Stomach (tissue), 9 donors: ENCODE data around the gene NTHL1. TPM values are rescaled to one million over a fixed set of nuclear protein-coding genes. Genes with fewer than 3 reads are reported as not detected.

Experiments
- DNase-seq, 2 donors: peaks; one replicate each; pipeline versions ENCODE4 v3.0.0 to v3.0.0-alpha.2; 2013 to 2019
- H3K27ac ChIP-seq, 5 donors: fragments of 200-600 bp in 4 of 5; sonication (generic) in 4 of 5; one replicate each; pipeline ENCODE4 v1.5.1; 2013 to 2019; ENCODE audit warnings: mild to moderate bottlenecking in 1 of 5, moderate library complexity in 1 of 5
- H3K27me3 ChIP-seq, 3 donors: fragments of 200-600 bp; sonication (generic); one replicate each; pipeline ENCODE4 v1.5.1; 2017 to 2019; ENCODE audit warnings: mixed run types in 1 of 3
- H3K36me3 ChIP-seq, 4 donors: fragments of 200-600 bp; sonication (generic); 1 replicate in 3 of 4; 2 replicates in 1 of 4; pipeline ENCODE4 v1.5.1; 2016 to 2019
- H3K4me1 ChIP-seq, 4 donors: fragments of 200-600 bp; sonication (generic); one replicate each; pipeline ENCODE4 v1.5.1; 2016 to 2019
- H3K4me3 ChIP-seq, 4 donors: fragments of 200-600 bp; sonication (generic) in 3 of 4; one replicate each; pipeline ENCODE4 v1.5.1; 2016 to 2019; ENCODE audit warnings: mild to moderate bottlenecking in 1 of 4
- H3K9me3 ChIP-seq, 4 donors: fragments of 200-600 bp; sonication (generic); one replicate each; pipeline ENCODE4 v1.5.1; 2016 to 2019
- CTCF ChIP-seq, 7 experiments: fragments of 450-650 bp in 4 of 7; fragments of 200-600 bp in 3 of 7; sonication (generic) in 3 of 7; IDR thresholded peaks; one replicate each; pipeline ENCODE4 v1.5.1; 2016 to 2019; ENCODE audit warnings: antibody characterized with exemption in 7 of 7, control low read depth in 2 of 7, mild to moderate bottlenecking in 1 of 7
- EP300 ChIP-seq: sonication (generic); formaldehyde crosslinking; IDR thresholded peaks from one replicate; pipeline ENCODE4 v1.6.1; 2017; ENCODE audit warnings: antibody characterized with exemption
- POLR2A ChIP-seq, 4 donors: fragments of 450-650 bp; IDR thresholded peaks; one replicate each; pipeline ENCODE4 v1.6.1; 2016; ENCODE audit warnings: antibody characterized with exemption in 4 of 4, control low read depth in 2 of 4, mild to moderate bottlenecking in 1 of 4, moderate library complexity in 1 of 4
- POLR2AphosphoS5 ChIP-seq, 3 donors: sonication (generic); formaldehyde crosslinking; IDR thresholded peaks; one replicate each; pipeline ENCODE4 v1.6.1; 2016; ENCODE audit warnings: antibody characterized with exemption in 3 of 3
- WGBS, 5 donors: extraction: QIAGEN DNeasy Blood & Tissue Kit in 3 of 5; methylation state at CpG; one replicate each; pipeline versions ENCODE4 v1.1.5 to v1.1.7; 2013 to 2018; 5-methylcytosine and 5-hydroxymethylcytosine counted together
- intact Hi-C: fragments of 100-400 bp; cut with DNase I; formaldehyde crosslinking; loops from one replicate; pipeline ENCODE4 v1.15.1; 2023; ENCODE audit warnings: low total_unique reads
- polyA plus RNA-seq, 3 donors: library from polyadenylated mRNA; stranded (reverse); fragments of 200-250 nt; gene quantifications; one replicate each; pipeline ENCODE4 v1.2.3, GENCODE V29; 2013
- total RNA-seq, 5 donors: library from RNA; depleted of rRNA; stranded (reverse); fragments of >200 nt; gene quantifications; one replicate each; pipeline versions ENCODE4 v1.1.0 to v1.2.3, GENCODE V29; 2014 to 2016
- donor health status: healthy with polysubstance abuse.
- donor health status: Bipolar disorder and iron deficiency.
- donor health status: healthy.

NTHL1 gene
- total and polyA plus RNA-seq, 8 donors = 2.3 to 663 (median 32.9) TPM

GRCh38 chr16:2048116-2048543 is 496 bp upstream of the NTHL1 start:
- peak overlapping the region; percentile 80 to 89 (median 81) for H3K27ac ChIP-seq
- H3K27me3 ChIP-seq = no peaks in the 10 kb centered on the region
- H3K4me1 ChIP-seq = peaks cover 31 to 58% (median 50%) of the 10 kb centered on the region in 4 donors
- TF ChIP-seq CTCF (IDR thresholded peaks at IDR 0.05) (no peak), POLR2AphosphoS5 (IDR thresholded peaks at IDR 0.05) (no peak), POLR2A (IDR thresholded peaks at IDR 0.05) (no peak), EP300 (no peak)
- H3K36me3 ChIP-seq = peaks cover 16 to 44% (median 34%) of the 10 kb centered on the region in 4 donors
- DNase-seq = no peak
- 0 to 3% (median 1%) methylated on average over 12 to 30 of the region's 30 CpGs for WGBS, 5 donors
- H3K9me3 ChIP-seq = no peaks in the 10 kb centered on the region
- intact Hi-C loops = no loop called here
- H3K4me3 ChIP-seq = peak overlapping the region; percentile 77 to 99 (median 98)

- intact Hi-C loops = no loop called here
- H3K9me3 ChIP-seq = no peaks in the 10 kb centered on the region
- H3K27ac ChIP-seq = peak overlapping the region; percentile 67 to 89 (median 80)
- DNase-seq = no peak
- H3K4me3 ChIP-seq = peak overlapping the region; percentile 77 to 99 (median 98)
- 15 to 19% (median 18%) methylated on average over 8 of the region's 8 CpGs for WGBS, 5 donors
- peaks cover 41 to 70% (median 62%) of the 10 kb centered on the region in 4 donors for H3K4me1 ChIP-seq
- peaks cover 12 to 33% (median 21%) of the 10 kb centered on the region in 4 donors for H3K36me3 ChIP-seq
- TF ChIP-seq POLR2AphosphoS5 (IDR thresholded peaks at IDR 0.05) (peak in 1 of 3 donors; percentile 21), EP300 (no peak)
- H3K27me3 ChIP-seq = no peaks in the 10 kb centered on the region
Observed at GRCh38 chr16:2046893-2047329, 723 bp downstream of the NTHL1 start.

GRCh38 chr16:2045965-2046892 is 1.4 kb downstream of the NTHL1 start:
- H3K4me3 ChIP-seq = peak overlapping the region; percentile 77 to 99 (median 98)
- H3K27me3 ChIP-seq = no peaks in the 10 kb centered on the region
- WGBS, 5 donors = 86 to 90% (median 88%) methylated on average over 21 of the region's 21 CpGs
- peaks cover 48 to 77% (median 68%) of the 10 kb centered on the region in 4 donors for H3K4me1 ChIP-seq
- TF ChIP-seq CTCF (IDR thresholded peaks at IDR 0.05) (no peak), POLR2A (IDR thresholded peaks at IDR 0.05) (no peak), EP300 (no peak), POLR2AphosphoS5 (IDR thresholded peaks at IDR 0.05) (no peak)
- H3K9me3 ChIP-seq = no peaks in the 10 kb centered on the region
- DNase-seq = no peak
- H3K27ac ChIP-seq = peak overlapping the region in 4 of 5 donors; percentile 80 to 89 (median 82)
- H3K36me3 ChIP-seq = peaks cover 11 to 26% (median 15%) of the 10 kb centered on the region in 4 donors
- intact Hi-C loops = no loop called here

- TF ChIP-seq POLR2AphosphoS5 (IDR thresholded peaks at IDR 0.05) = no peak
- TF ChIP-seq POLR2A (IDR thresholded peaks at IDR 0.05) = no peak
- TF ChIP-seq CTCF (IDR thresholded peaks at IDR 0.05) = no peak
- no peak for TF ChIP-seq EP300
- peak overlapping the region in 4 of 5 donors; percentile 26 to 95 (median 90) for H3K27ac ChIP-seq
- peaks cover 64 to 92% (median 85%) of the 10 kb centered on the region in 4 donors for H3K4me1 ChIP-seq
- H3K36me3 ChIP-seq = peaks cover 0 to 14% (median 1%) of the 10 kb centered on the region in 4 donors
- H3K4me3 ChIP-seq = no peak overlapping the region
- DNase-seq = no peak
- intact Hi-C loops = no loop called here
- 75 to 98% (median 89%) methylated on average over 18 to 22 of the region's 22 CpGs for WGBS, 5 donors
- no peaks in the 10 kb centered on the region for H3K27me3 ChIP-seq
- no peaks in the 10 kb centered on the region for H3K9me3 ChIP-seq
Observed at GRCh38 chr16:2044541-2044940, 3.1 kb downstream of the NTHL1 start.
